K562 (cell line): ENCODE results near the gene DBNDD2. TPM values are rescaled to one million over a fixed set of nuclear protein-coding genes. Genes with fewer than 3 reads are reported as not detected.

Experiments used
- ATAC-seq: fragments of 200-7000 bp; cut with Tn5 transposase; 3 replicates; pipeline ENCODE4 v1.9.1; 2020; ENCODE audit warnings: moderate library complexity
- BruUV-seq: library from RNA; stranded (reverse); fragments of 400-500 nt; replicated peaks from 2 replicates; lab custom pipeline; 2021; lab: Mats Ljungman, UMichigan
- CTCF ChIA-PET: fragments of 300-600 bp; formaldehyde crosslinking; extraction: SDS; loops from one replicate; lab custom pipeline; 2021; ENCODE audit warnings: low intra/inter-chr PET ratio; lab: Yijun Ruan, JAX
- POLR2A ChIA-PET: fragments of 300-600, 350-650 bp; sonication (Branson Sonifier 250); formaldehyde crosslinking; extraction: SDS; loops from one replicate; lab custom pipeline; 2021; ENCODE audit warnings: antibody characterized with exemption, inconsistent platforms; lab: Yijun Ruan, JAX
- DNase-seq, 4 experiments: peaks; one replicate each; pipeline versions ENCODE4 v3.0.0 to v3.0.0-alpha.2; 2011 to 2018; ENCODE audit warnings: low spot score in 3 of 4, mixed read lengths in 3 of 4; ENCODE audit errors: extremely low read depth in 1 of 4
- FAIRE-seq: peaks from 2 replicates; lab custom pipeline; 2011; peaks lifted over from hg19 to GRCh38; lab: Jason Lieb, UNC
- H2AFZ ChIP-seq: 2 replicates; pipeline ENCODE4 v1.6.0; 2011; ENCODE audit warnings: low read depth, low read length, control low read depth, inconsistent platforms
- H3K27ac ChIP-seq: fragments of 200-600 bp; 3 replicates; pipeline ENCODE4 v1.8.0; 2011; ENCODE audit warnings: low read depth, mild to moderate bottlenecking, control low read depth, inconsistent platforms, low read length, moderate library complexity, mixed read lengths; ENCODE audit errors: extremely low read depth
- H3K27me3 ChIP-seq, 2 experiments: fragments of 300-600 bp in 1 of 2; 2 replicates in 1 of 2; 3 replicates in 1 of 2; pipeline versions ENCODE4 v1.6.0 to v1.8.0; 2011; ENCODE audit warnings: inconsistent platforms in 2 of 2, low read length in 2 of 2, mild to moderate bottlenecking in 1 of 2, mixed read lengths in 1 of 2, moderate library complexity in 1 of 2; ENCODE audit not compliant: control insufficient read depth in 2 of 2, insufficient read depth in 2 of 2
- H3K36me3 ChIP-seq: fragments of 300-600 bp; 3 replicates; pipeline ENCODE4 v1.8.0; 2011; ENCODE audit warnings: mild to moderate bottlenecking, low read length, inconsistent platforms; ENCODE audit not compliant: control insufficient read depth, insufficient read depth
- H3K4me1 ChIP-seq, 2 experiments: fragments of 200-600 bp in 1 of 2; replicated peaks in 1 of 2; 2 replicates in 1 of 2; 3 replicates in 1 of 2; pipeline versions ENCODE4 v1.5.1 to v1.8.0; 2011; ENCODE audit warnings: inconsistent platforms in 2 of 2, low read length in 2 of 2, mild to moderate bottlenecking in 1 of 2, mixed read lengths in 1 of 2, moderate library complexity in 1 of 2; ENCODE audit not compliant: control insufficient read depth in 2 of 2, insufficient read depth in 2 of 2
- H3K4me2 ChIP-seq: 2 replicates; pipeline ENCODE4 v1.6.1; 2011; ENCODE audit warnings: low read length, control low read depth, inconsistent platforms, mixed read lengths; ENCODE audit not compliant: insufficient read depth
- H3K4me3 ChIP-seq: fragments of 200-600 bp; sonication (generic), shearing (Covaris generic); 2 replicates; pipeline ENCODE4 v1.5.1; 2016; ENCODE audit warnings: control low read depth, inconsistent platforms
- H3K79me2 ChIP-seq: fragments of 200-600 bp; 3 replicates; pipeline ENCODE4 v1.8.0; 2011; ENCODE audit warnings: low read length, inconsistent platforms; ENCODE audit not compliant: control insufficient read depth, insufficient read depth
- H3K9ac ChIP-seq, 2 experiments: 2 replicates each; pipeline versions ENCODE4 v1.6.0 to v1.6.1; 2011; ENCODE audit warnings: low read depth in 2 of 2, low read length in 2 of 2, control low read depth in 1 of 2, inconsistent platforms in 1 of 2, mild to moderate bottlenecking in 1 of 2, mixed read lengths in 1 of 2; ENCODE audit not compliant: insufficient read depth in 1 of 2
- H3K9me1 ChIP-seq: one replicate; pipeline ENCODE4 v1.6.0; 2011; ENCODE audit warnings: inconsistent platforms, mild to moderate bottlenecking, low read length, moderate library complexity; ENCODE audit not compliant: control insufficient read depth, insufficient read depth
- H3K9me3 ChIP-seq: replicated peaks from 2 replicates; pipeline ENCODE4 v1.5.1; 2011; ENCODE audit warnings: low read depth, low read length, inconsistent platforms; ENCODE audit not compliant: control insufficient read depth, insufficient read depth
- H4K20me1 ChIP-seq: replicated peaks from 2 replicates; pipeline ENCODE4 v1.6.1; 2011; ENCODE audit warnings: low read length, inconsistent platforms, mixed read lengths; ENCODE audit not compliant: control insufficient read depth, insufficient read depth
- ETV5 ChIP-seq: sonication (generic); formaldehyde crosslinking; IDR thresholded peaks from 2 replicates; pipeline ENCODE4 v1.4.0; 2020; ENCODE audit warnings: low read depth, mild to moderate bottlenecking, missing genetic modification reagents
- KAT7 ChIP-seq: sonication (generic); formaldehyde crosslinking; IDR thresholded peaks from 2 replicates; pipeline ENCODE4 v1.8.0; 2022; ENCODE audit warnings: missing genetic modification reagents, mild to moderate bottlenecking, borderline replicate concordance
- LARP7 ChIP-seq: fragments of 450-650 bp; IDR thresholded peaks from 2 replicates; pipeline ENCODE4 v1.6.1; 2016
- MEF2D ChIP-seq: conservative IDR thresholded peaks from 2 replicates; pipeline ENCODE4 v1.6.1; 2016; ENCODE audit warnings: low read depth, missing genetic modification characterization, missing compliant biosample characterization
- POLR2G ChIP-seq: fragments of 200-400 bp; formaldehyde crosslinking; IDR thresholded peaks from 2 replicates; pipeline ENCODE4 v1.6.1; 2017; ENCODE audit warnings: low read depth, mild to moderate bottlenecking, antibody characterized with exemption, low read length, moderate library complexity
- RBM14 ChIP-seq: fragments of 200-400 bp; formaldehyde crosslinking; IDR thresholded peaks from 2 replicates; pipeline ENCODE4 v1.6.1; 2018; ENCODE audit warnings: low read depth, mild to moderate bottlenecking, low read length, moderate library complexity, borderline replicate concordance; ENCODE audit not compliant: insufficient read depth
- TSC22D4 ChIP-seq: fragments of 450-650 bp; IDR thresholded peaks from 2 replicates; pipeline ENCODE4 v1.6.1; 2016; ENCODE audit warnings: missing genetic modification characterization, missing biosample characterization, control low read depth
- XRCC5 ChIP-seq: fragments of 200-400 bp; formaldehyde crosslinking; IDR thresholded peaks from 2 replicates; pipeline ENCODE4 v1.6.1; 2017; ENCODE audit warnings: low read depth, mild to moderate bottlenecking, low read length
- WGBS: fragments of 100-300 bp; shearing (Covaris generic); methylation state at CpG from one replicate; pipeline ENCODE4 v1.1.6; 2016; ENCODE audit warnings: low coverage, mixed read lengths; ENCODE audit not compliant: insufficient coverage; ENCODE audit errors: missing lambda C conversion rate; 5-methylcytosine and 5-hydroxymethylcytosine counted together
- in situ Hi-C: fragments of 300-500 bp; cut with MboI; formaldehyde crosslinking; loops from 4 replicates; pipeline ENCODE4 v1.15.0; 2018; ENCODE audit warnings: inconsistent platforms, mixed read lengths
- intact Hi-C: fragments of 100-400 bp; cut with micrococcal nuclease; formaldehyde crosslinking; loops from 2 replicates; pipeline ENCODE4 v1.14.2; 2022
- polyA plus RNA-seq, 8 experiments: library from polyadenylated mRNA; depleted of rRNA in 4 of 8; stranded (reverse) in 5 of 8; unstranded in 3 of 8; fragments of >200 nt; fragmentation: Nextera tagmentation in 2 of 8; fragmentation: Illumina TruSeq in 1 of 8; extraction: Ambion mirVana in 2 of 8; extraction: Trizol in 1 of 8; gene quantifications; 2 replicates each; pipeline versions ENCODE4 v1.2.1 to v1.2.3, GENCODE V29; 2011 to 2014; ENCODE audit warnings: inconsistent platforms in 1 of 8, missing spikeins in 1 of 8
- total RNA-seq, 7 experiments: library from RNA; depleted of rRNA in 6 of 7; stranded (reverse); fragments of >200 nt in 6 of 7; fragmentation: Illumina TruSeq in 2 of 7; extraction: Trizol in 2 of 7; gene quantifications; 2 replicates each; pipeline versions ENCODE4 v1.2.1 to v1.2.3, GENCODE V29; 2011 to 2021; ENCODE audit warnings: low replicate concordance in 1 of 7
- TF ChIP-seq, protein P1 (sequence below): sonication (generic); formaldehyde crosslinking; IDR thresholded peaks from 2 replicates; pipeline ENCODE4 v1.8.0; 2023; ENCODE audit warnings: missing genetic modification reagents, mild to moderate bottlenecking, borderline replicate concordance
- TF ChIP-seq, protein P2 (sequence below): sonication (generic); formaldehyde crosslinking; IDR thresholded peaks from 2 replicates; pipeline ENCODE4 v1.8.0; 2022; ENCODE audit warnings: mild to moderate bottlenecking, missing genetic modification reagents
- TF ChIP-seq, protein P3 (sequence below): sonication (generic); formaldehyde crosslinking; IDR thresholded peaks from 2 replicates; pipeline ENCODE4 v1.8.0; 2022; ENCODE audit warnings: missing genetic modification reagents, mild to moderate bottlenecking, moderate library complexity, borderline replicate concordance

DBNDD2 gene
- total and polyA plus RNA-seq, 9 of the 15 experiments (the other 6 are each of a cell fraction or from before 2014, with no cell fraction given) = 12.8 to 64.0 (median 35.8) TPM

DNA sequence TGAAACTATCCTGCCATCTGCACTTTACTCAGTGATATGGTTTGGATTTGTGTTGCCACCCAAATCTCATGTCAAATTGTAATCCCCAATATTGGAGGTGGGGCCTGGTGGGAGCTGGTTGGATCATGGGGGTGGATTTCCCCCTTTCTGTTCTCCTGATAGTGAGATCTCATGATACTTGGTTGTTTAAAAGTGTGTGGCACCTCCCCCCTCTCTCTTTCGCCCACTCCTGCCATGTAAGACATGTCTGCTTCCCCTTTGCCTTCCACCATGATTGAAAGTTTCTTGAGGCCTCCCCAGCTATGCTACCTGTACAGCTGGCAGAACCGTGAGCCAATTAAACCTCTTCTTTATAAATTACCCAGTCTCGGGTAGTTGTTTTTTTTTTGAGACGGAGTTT, 25.9 kb downstream of the DBNDD2 start (continued):
- TF ChIP-seq, protein P1, sequence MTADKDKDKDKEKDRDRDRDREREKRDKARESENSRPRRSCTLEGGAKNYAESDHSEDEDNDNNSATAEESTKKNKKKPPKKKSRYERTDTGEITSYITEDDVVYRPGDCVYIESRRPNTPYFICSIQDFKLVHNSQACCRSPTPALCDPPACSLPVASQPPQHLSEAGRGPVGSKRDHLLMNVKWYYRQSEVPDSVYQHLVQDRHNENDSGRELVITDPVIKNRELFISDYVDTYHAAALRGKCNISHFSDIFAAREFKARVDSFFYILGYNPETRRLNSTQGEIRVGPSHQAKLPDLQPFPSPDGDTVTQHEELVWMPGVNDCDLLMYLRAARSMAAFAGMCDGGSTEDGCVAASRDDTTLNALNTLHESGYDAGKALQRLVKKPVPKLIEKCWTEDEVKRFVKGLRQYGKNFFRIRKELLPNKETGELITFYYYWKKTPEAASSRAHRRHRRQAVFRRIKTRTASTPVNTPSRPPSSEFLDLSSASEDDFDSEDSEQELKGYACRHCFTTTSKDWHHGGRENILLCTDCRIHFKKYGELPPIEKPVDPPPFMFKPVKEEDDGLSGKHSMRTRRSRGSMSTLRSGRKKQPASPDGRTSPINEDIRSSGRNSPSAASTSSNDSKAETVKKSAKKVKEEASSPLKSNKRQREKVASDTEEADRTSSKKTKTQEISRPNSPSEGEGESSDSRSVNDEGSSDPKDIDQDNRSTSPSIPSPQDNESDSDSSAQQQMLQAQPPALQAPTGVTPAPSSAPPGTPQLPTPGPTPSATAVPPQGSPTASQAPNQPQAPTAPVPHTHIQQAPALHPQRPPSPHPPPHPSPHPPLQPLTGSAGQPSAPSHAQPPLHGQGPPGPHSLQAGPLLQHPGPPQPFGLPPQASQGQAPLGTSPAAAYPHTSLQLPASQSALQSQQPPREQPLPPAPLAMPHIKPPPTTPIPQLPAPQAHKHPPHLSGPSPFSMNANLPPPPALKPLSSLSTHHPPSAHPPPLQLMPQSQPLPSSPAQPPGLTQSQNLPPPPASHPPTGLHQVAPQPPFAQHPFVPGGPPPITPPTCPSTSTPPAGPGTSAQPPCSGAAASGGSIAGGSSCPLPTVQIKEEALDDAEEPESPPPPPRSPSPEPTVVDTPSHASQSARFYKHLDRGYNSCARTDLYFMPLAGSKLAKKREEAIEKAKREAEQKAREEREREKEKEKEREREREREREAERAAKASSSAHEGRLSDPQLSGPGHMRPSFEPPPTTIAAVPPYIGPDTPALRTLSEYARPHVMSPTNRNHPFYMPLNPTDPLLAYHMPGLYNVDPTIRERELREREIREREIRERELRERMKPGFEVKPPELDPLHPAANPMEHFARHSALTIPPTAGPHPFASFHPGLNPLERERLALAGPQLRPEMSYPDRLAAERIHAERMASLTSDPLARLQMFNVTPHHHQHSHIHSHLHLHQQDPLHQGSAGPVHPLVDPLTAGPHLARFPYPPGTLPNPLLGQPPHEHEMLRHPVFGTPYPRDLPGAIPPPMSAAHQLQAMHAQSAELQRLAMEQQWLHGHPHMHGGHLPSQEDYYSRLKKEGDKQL (CRISPR knock-in tag) = no peak

DNA sequence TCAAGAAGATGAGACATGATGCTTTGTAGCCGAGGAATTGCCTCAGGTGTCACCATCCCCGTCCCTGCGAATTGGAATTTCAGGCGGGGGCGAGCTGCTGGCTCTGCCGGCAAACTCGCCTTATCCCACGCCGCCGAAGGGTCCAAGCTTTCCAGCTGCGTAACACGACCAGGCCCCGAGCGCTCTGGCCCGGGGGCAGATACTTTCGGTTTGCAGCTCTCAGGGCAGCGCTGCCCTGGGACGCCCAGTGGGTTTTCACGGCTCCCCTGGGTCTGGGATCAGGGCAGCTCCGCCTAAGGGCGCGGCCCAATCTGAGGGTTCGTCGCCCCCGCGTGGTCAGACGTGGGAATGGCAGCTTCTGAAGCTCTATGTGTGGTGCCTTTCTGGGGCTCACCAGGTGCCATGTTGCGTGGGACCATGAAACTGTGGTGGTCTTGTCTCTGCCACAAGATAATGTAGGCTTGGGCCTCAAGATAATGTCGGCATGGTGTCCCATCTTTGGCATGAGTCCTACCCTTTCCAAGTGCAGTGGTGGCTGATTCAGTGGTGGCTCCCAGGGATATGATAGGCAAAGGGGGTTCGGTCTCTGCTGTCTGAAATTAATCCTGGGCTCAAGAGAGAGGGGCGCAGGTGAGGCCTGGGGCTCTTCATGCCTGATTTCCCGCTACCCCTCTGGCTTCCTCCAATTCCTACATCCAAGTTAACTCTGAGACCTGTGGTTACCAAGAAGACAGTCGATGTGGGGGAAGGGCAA, 28.8 kb downstream of the DBNDD2 start:
- peak; percentile 87 to 88 (median 88) for DNase-seq
- ChIA-PET POLR2A (interaction anchor here (0.8 to 2.0 kb wide), 17 partner anchors 10 to 121 kb away, joined by 3 to 14 read pairs (median 5); partner anchors contain the start of genes PIGT, SDC4 and SYS1), CTCF (interaction anchor here (1.9 to 3.8 kb wide), 4 partner anchors 63 to 117 kb away, joined by 12 to 33 read pairs (median 20); partner anchors contain the start of gene SYS1)
- no TSS peak for BruUV-seq
- ATAC-seq = peak; percentile 100
- no peaks in the 10 kb centered on the region for H3K36me3 ChIP-seq
- H3K4me3 ChIP-seq = peak overlapping the region; percentile 38
- peak overlapping the region; percentile 63 to 90; a peak in 3 of 4 replicates for H3K9ac ChIP-seq
- H3K27me3 ChIP-seq = no peaks in the 10 kb centered on the region
- peak overlapping the region; percentile 79 for H2AFZ ChIP-seq
- H3K9me3 ChIP-seq = no peaks in the 10 kb centered on the region
- in situ Hi-C loops (loop anchor here (5.0 kb wide), 2 partner anchors 65 to 115 kb away; no protein-coding TSS in a partner anchor), intact Hi-C loops (loop anchor here (1.0 to 2.0 kb wide), 3 partner anchors 63 to 114 kb away; partner anchors contain the start of gene SYS1)
- H4K20me1 ChIP-seq = no peaks in the 10 kb centered on the region
- H3K79me2 ChIP-seq = no peaks in the 10 kb centered on the region
- no peaks in the 10 kb centered on the region for H3K9me1 ChIP-seq
- FAIRE-seq = peak; percentile 96
- WGBS = 9% methylated on average over 31 of the region's 33 CpGs
- no peak overlapping the region for H3K27ac ChIP-seq
- H3K4me2 ChIP-seq = peak overlapping the region; percentile 71
- peaks cover 3 to 6% of the 10 kb centered on the region in 2 experiments; a peak in 2 of 5 replicates for H3K4me1 ChIP-seq
- TF ChIP-seq MEF2D (tag) (no peak), TSC22D4 (no peak), KAT7 (CRISPR knock-in tag) (peak; percentile 37; the same call in 1 of the 2 replicates), POLR2G (peak; percentile 69), RBM14 (no peak), LARP7 (no peak), ETV5 (CRISPR knock-in tag) (peak; percentile 60; the same call in 1 of the 2 replicates), XRCC5 (0 out of 2 replicates have a peak, but pooled peaks have one; percentile 64)
- TF ChIP-seq, protein P2, sequence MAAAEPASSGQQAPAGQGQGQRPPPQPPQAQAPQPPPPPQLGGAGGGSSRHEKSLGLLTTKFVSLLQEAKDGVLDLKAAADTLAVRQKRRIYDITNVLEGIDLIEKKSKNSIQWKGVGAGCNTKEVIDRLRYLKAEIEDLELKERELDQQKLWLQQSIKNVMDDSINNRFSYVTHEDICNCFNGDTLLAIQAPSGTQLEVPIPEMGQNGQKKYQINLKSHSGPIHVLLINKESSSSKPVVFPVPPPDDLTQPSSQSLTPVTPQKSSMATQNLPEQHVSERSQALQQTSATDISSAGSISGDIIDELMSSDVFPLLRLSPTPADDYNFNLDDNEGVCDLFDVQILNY (CRISPR knock-in tag) = no peak
- TF ChIP-seq, protein P3, sequence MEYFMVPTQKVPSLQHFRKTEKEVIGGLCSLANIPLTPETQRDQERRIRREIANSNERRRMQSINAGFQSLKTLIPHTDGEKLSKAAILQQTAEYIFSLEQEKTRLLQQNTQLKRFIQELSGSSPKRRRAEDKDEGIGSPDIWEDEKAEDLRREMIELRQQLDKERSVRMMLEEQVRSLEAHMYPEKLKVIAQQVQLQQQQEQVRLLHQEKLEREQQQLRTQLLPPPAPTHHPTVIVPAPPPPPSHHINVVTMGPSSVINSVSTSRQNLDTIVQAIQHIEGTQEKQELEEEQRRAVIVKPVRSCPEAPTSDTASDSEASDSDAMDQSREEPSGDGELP (CRISPR knock-in tag) = peak; percentile 57; the same call in 1 of the 2 replicates
